GM12878 (cell line): ENCODE measurements around the gene ME2. TPM values are rescaled to one million over a fixed set of nuclear protein-coding genes. Genes with fewer than 3 reads are reported as not detected.

Experiments
- BHLHE40 ChIP-seq, 2 experiments: fragments of 450-650 bp in 1 of 2; IDR thresholded peaks; 2 replicates each; pipeline ENCODE4 v1.6.1; 2011 to 2017; ENCODE audit warnings: low read depth in 2 of 2, borderline replicate concordance in 1 of 2, improper control_type of control experiment in 1 of 2, low read length in 1 of 2, mild to moderate bottlenecking in 1 of 2
- NFYA ChIP-seq: IDR thresholded peaks from 2 replicates; pipeline ENCODE4 v1.6.1; 2011; ENCODE audit warnings: low read depth, mild to moderate bottlenecking, low read length, improper control_type of control experiment, borderline replicate concordance
- RELA ChIP-seq: fragments of 450-650 bp; IDR thresholded peaks from 2 replicates; pipeline ENCODE4 v1.8.0; 2014; ENCODE audit warnings: borderline replicate concordance; ENCODE audit not compliant: partially characterized antibody
- SIX5 ChIP-seq: IDR thresholded peaks from 2 replicates; pipeline ENCODE4 v1.6.1; 2011; ENCODE audit warnings: mild to moderate bottlenecking, low read depth, low read length, moderate library complexity; ENCODE audit not compliant: severe bottlenecking
- SP1 ChIP-seq: IDR thresholded peaks from one replicate; pipeline ENCODE4 v1.6.1; 2011; ENCODE audit warnings: low read depth, low read length
- SREBF2 ChIP-seq: IDR thresholded peaks from 2 replicates; pipeline ENCODE4 v1.6.1; 2012; ENCODE audit warnings: mild to moderate bottlenecking, low read length
- TCF7 ChIP-seq: IDR thresholded peaks from 2 replicates; pipeline ENCODE4 v1.6.1; 2014; ENCODE audit warnings: antibody characterized with exemption, borderline replicate concordance
- WRNIP1 ChIP-seq: IDR thresholded peaks from 2 replicates; pipeline ENCODE4 v1.6.1; 2011; ENCODE audit warnings: low read depth, low read length, improper control_type of control experiment, borderline replicate concordance
- ZNF207 ChIP-seq: fragments of 450-650 bp; IDR thresholded peaks from 2 replicates; pipeline ENCODE4 v1.6.1; 2014; ENCODE audit warnings: antibody characterized with exemption, mild to moderate bottlenecking, borderline replicate concordance
- polyA plus RNA-seq, 11 experiments: library from polyadenylated mRNA; depleted of rRNA in 4 of 11; unstranded in 6 of 11; stranded (reverse) in 5 of 11; fragments of >200 nt; fragmentation: Nextera tagmentation in 4 of 11; fragmentation: Illumina TruSeq in 1 of 11; extraction: Ambion mirVana in 4 of 11; extraction: Trizol in 1 of 11; gene quantifications; 1 replicate in 1 of 11; 2 replicates in 10 of 11; pipeline versions ENCODE4 v1.2.1 to v1.2.3, GENCODE V29; 2011 to 2016; ENCODE audit warnings: inconsistent platforms in 2 of 11, missing spikeins in 2 of 11, low read depth in 1 of 11
- total RNA-seq, 4 experiments: library from RNA; depleted of rRNA in 3 of 4; stranded (reverse); fragments of >200 nt in 3 of 4; fragmentation: Illumina TruSeq in 1 of 4; extraction: Trizol in 1 of 4; gene quantifications; 2 replicates each; pipeline versions ENCODE4 v1.2.1 to v1.2.3, GENCODE V29; 2013 to 2021
- TF ChIP-seq, protein P1 (sequence below): IDR thresholded peaks from 2 replicates; pipeline ENCODE4 v1.6.1; 2012; ENCODE audit warnings: low read length, inconsistent platforms
- TF ChIP-seq, protein P2 (sequence below): IDR thresholded peaks from 2 replicates; pipeline ENCODE4 v1.6.1; 2012; ENCODE audit warnings: mild to moderate bottlenecking, low read depth, low read length
- TF ChIP-seq, protein P3 (sequence below): fragments of 450-650 bp; IDR thresholded peaks from 2 replicates; pipeline ENCODE4 v1.6.1; 2018; ENCODE audit warnings: borderline replicate concordance, mild to moderate bottlenecking; ENCODE audit not compliant: partially characterized antibody
- TF ChIP-seq, protein P4 (sequence below): fragments of 450-650 bp; formaldehyde crosslinking; IDR thresholded peaks from 2 replicates; pipeline ENCODE4 v1.4.0; 2022; ENCODE audit warnings: mild to moderate bottlenecking, moderate library complexity

Gene ME2
- total and polyA plus RNA-seq, 10 of the 15 experiments (the other 5 are each of a cell fraction or from before 2014, with no cell fraction given): 41.3 to 155 (median 133) TPM

DNA sequence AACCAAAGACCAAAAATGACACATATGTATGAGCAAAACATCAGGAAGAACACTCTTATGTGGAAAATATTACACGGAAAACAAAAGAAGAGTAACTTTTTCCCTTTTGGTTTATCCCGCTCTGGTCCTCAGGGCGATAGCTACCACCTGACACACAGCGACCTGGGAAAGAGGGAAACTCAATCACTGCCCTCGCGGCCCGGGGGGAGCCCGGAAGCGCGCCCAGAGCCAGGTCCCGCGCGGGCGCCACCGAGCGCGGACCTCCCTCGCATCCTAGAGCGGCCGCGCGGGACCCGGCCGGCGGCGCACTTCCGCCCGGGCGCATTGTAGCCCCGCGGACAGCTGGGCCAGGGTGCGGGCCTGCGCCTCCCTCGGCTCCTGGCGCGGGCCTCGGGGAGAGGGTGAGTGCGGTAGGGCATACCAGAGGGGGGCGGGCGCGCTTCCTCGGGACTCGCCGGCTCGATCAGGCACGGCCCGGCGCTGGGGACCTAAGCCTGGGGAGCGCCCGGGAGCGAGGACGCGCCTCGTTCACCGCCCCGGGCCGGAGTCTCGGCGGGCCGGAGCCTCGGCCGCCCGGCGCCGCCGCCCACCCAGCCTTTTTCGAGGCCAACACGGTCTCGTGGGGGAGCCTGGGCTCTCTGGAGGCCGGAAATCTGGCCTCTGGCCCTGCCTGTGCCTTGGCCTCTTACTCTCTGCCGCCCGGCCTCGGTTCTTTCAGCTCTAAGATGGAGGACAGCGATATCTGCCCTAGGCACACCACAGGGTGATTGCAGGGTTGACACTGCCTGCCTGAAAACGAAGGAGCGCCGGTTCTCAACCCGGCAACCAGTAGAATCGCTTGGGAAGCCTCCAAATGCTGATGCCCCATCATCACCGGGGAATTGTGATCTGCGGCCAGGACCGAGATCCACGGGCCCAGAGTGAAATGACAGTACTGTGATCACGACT is 89.1 kb downstream of the ME2 start, which contains the start of gene ELAC1 (continued):
- peak; percentile 81; the same call in 1 of the 2 replicates for TF ChIP-seq ZNF207
- TF ChIP-seq, protein P1, sequence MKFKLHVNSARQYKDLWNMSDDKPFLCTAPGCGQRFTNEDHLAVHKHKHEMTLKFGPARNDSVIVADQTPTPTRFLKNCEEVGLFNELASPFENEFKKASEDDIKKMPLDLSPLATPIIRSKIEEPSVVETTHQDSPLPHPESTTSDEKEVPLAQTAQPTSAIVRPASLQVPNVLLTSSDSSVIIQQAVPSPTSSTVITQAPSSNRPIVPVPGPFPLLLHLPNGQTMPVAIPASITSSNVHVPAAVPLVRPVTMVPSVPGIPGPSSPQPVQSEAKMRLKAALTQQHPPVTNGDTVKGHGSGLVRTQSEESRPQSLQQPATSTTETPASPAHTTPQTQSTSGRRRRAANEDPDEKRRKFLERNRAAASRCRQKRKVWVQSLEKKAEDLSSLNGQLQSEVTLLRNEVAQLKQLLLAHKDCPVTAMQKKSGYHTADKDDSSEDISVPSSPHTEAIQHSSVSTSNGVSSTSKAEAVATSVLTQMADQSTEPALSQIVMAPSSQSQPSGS: no peak
- TF ChIP-seq SIX5: no peak
- TF ChIP-seq BHLHE40 (IDR thresholded peaks at IDR 0.05; ENCODE audit: borderline replicate concordance in 1 of 2, low read depth in 2 of 2, low read length in 1 of 2): peak; percentile 12 to 67; a peak in 2 of 4 replicates
- no peak for TF ChIP-seq SREBF2
- TF ChIP-seq, protein P2, sequence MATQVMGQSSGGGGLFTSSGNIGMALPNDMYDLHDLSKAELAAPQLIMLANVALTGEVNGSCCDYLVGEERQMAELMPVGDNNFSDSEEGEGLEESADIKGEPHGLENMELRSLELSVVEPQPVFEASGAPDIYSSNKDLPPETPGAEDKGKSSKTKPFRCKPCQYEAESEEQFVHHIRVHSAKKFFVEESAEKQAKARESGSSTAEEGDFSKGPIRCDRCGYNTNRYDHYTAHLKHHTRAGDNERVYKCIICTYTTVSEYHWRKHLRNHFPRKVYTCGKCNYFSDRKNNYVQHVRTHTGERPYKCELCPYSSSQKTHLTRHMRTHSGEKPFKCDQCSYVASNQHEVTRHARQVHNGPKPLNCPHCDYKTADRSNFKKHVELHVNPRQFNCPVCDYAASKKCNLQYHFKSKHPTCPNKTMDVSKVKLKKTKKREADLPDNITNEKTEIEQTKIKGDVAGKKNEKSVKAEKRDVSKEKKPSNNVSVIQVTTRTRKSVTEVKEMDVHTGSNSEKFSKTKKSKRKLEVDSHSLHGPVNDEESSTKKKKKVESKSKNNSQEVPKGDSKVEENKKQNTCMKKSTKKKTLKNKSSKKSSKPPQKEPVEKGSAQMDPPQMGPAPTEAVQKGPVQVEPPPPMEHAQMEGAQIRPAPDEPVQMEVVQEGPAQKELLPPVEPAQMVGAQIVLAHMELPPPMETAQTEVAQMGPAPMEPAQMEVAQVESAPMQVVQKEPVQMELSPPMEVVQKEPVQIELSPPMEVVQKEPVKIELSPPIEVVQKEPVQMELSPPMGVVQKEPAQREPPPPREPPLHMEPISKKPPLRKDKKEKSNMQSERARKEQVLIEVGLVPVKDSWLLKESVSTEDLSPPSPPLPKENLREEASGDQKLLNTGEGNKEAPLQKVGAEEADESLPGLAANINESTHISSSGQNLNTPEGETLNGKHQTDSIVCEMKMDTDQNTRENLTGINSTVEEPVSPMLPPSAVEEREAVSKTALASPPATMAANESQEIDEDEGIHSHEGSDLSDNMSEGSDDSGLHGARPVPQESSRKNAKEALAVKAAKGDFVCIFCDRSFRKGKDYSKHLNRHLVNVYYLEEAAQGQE: no peak; the same call in 1 of the 2 replicates
- TF ChIP-seq SP1: no peak
- no peak for TF ChIP-seq NFYA
- TF ChIP-seq TCF7: no peak
- TF ChIP-seq WRNIP1: 0 out of 2 replicates have a peak, but pooled peaks have one; percentile 52
- TF ChIP-seq, protein P3, sequence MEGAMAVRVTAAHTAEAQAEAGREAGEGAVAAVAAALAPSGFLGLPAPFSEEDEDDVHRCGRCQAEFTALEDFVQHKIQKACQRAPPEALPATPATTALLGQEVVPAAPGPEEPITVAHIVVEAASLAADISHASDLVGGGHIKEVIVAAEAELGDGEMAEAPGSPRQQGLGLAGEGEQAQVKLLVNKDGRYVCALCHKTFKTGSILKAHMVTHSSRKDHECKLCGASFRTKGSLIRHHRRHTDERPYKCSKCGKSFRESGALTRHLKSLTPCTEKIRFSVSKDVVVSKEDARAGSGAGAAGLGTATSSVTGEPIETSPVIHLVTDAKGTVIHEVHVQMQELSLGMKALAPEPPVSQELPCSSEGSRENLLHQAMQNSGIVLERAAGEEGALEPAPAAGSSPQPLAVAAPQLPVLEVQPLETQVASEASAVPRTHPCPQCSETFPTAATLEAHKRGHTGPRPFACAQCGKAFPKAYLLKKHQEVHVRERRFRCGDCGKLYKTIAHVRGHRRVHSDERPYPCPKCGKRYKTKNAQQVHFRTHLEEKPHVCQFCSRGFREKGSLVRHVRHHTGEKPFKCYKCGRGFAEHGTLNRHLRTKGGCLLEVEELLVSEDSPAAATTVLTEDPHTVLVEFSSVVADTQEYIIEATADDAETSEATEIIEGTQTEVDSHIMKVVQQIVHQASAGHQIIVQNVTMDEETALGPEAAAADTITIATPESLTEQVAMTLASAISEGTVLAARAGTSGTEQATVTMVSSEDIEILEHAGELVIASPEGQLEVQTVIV: peak; percentile 42
- TF ChIP-seq, protein P4, sequence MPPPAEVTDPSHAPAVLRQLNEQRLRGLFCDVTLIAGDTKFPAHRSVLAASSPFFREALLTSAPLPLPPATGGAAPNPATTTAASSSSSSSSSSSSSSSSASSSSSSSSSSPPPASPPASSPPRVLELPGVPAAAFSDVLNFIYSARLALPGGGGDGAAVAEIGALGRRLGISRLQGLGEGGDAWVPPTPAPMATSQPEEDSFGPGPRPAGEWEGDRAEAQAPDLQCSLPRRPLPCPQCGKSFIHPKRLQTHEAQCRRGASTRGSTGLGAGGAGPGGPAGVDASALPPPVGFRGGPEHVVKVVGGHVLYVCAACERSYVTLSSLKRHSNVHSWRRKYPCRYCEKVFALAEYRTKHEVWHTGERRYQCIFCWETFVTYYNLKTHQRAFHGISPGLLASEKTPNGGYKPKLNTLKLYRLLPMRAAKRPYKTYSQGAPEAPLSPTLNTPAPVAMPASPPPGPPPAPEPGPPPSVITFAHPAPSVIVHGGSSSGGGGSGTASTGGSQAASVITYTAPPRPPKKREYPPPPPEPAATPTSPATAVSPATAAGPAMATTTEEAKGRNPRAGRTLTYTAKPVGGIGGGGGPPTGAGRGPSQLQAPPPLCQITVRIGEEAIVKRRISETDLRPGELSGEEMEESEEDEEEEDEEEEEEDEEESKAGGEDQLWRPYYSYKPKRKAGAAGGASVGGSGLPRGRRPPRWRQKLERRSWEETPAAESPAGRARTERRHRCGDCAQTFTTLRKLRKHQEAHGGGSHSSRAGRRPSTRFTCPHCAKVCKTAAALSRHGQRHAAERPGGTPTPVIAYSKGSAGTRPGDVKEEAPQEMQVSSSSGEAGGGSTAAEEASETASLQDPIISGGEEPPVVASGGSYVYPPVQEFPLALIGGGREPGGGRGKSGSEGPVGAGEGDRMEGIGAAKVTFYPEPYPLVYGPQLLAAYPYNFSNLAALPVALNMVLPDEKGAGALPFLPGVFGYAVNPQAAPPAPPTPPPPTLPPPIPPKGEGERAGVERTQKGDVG: no peak
- TF ChIP-seq RELA: peak; percentile 74
